Activated CD4-positive, alpha-beta memory T cell treated with anti-CD3 and anti-CD28 coated beads, Interleukin-2, amount 10 ng/mL, durations not matched to agents 7 days and 5 days (primary cell): ENCODE data around the gene ZFAND3. TPM values are rescaled to one million over a fixed set of nuclear protein-coding genes. Genes with fewer than 3 reads are reported as not detected.

ENCODE experiments used
- CTCF ChIA-PET: fragments of 350-600 bp; sonication (Branson Sonifier 250); formaldehyde crosslinking; loops from one replicate; lab custom pipeline; 2021; ENCODE audit warnings: antibody characterized with exemption, inconsistent platforms; lab: Charles Lee
- POLR2A ChIA-PET: fragments of 350-600 bp; sonication (Branson Sonifier 250); formaldehyde crosslinking; loops from one replicate; lab custom pipeline; 2021; ENCODE audit warnings: antibody characterized with exemption; lab: Charles Lee
- DNase-seq: peaks from one replicate; pipeline ENCODE4 v3.0.0-alpha.2; 2020
- H3K27ac Mint-ChIP-seq: one replicate; pipeline ENCODE4 v1.8.0; 2021; ENCODE audit warnings: mild to moderate bottlenecking, mixed read lengths
- H3K27me3 Mint-ChIP-seq: one replicate; pipeline ENCODE4 v1.8.0; 2021; ENCODE audit warnings: mixed read lengths
- H3K36me3 Mint-ChIP-seq: one replicate; pipeline ENCODE4 v1.8.0; 2021; ENCODE audit warnings: low read depth, mixed read lengths
- H3K4me1 Mint-ChIP-seq: one replicate; pipeline ENCODE4 v1.8.0; 2021; ENCODE audit warnings: mixed read lengths
- H3K4me3 Mint-ChIP-seq: one replicate; pipeline ENCODE4 v1.8.0; 2021; ENCODE audit warnings: mild to moderate bottlenecking, mixed read lengths
- H3K9me3 Mint-ChIP-seq: one replicate; pipeline ENCODE4 v1.8.0; 2021; ENCODE audit warnings: mixed read lengths
- total RNA-seq, 2 experiments: library from RNA; stranded (reverse); gene quantifications; one replicate each; pipeline ENCODE4 v1.2.3, GENCODE V29; 2021

Gene ZFAND3, protein sequence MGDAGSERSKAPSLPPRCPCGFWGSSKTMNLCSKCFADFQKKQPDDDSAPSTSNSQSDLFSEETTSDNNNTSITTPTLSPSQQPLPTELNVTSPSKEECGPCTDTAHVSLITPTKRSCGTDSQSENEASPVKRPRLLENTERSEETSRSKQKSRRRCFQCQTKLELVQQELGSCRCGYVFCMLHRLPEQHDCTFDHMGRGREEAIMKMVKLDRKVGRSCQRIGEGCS
- total RNA-seq = 10 to 100 TPM; 35.2 to 38.2 TPM

DNA sequence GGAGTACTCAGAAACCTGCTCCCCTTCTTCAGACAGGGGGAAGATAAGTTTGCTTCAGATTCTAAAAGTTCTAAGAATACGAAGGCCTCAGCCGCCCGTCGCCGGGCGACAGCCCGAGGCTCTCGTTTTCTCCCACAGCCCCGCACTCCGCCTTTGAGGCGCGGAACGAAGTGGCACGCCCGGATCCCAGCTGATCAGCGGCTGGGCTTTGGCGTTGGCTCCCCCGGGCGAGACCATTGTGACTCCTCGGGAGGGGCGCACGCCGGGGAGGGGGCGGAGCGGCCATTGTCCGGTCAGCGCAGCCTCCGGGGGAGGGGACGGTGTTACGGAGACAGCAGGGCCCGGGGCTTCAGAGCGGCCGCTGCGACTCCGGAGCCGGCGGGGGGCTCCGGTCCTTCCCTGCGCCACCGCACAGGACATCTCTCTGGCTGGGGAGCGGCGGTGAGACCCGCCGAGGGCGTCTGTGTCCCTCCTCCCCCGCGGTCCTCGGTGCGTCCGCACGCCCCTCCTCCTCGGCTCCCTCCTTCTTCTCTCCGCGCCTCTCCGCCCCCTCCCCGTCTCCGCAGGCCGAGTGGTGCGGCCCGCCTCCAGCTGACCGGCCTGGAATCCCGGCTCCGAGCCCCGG, at the start of gene ZFAND3:
Gene ZFAND3, plus strand, starts transcription at position 551 of the 625 bp plus-strand sequence. CDS start 219 bp downstream, outside the sequence.
- H3K27ac Mint-ChIP-seq = peak within 1 kb of the TSS; percentile 96
- peaks cover 6% of the 10 kb centered on the region for H3K36me3 Mint-ChIP-seq
- peaks cover 4% of the 10 kb centered on the region for H3K27me3 Mint-ChIP-seq
- peak; percentile 95 for DNase-seq
- peak within 1 kb of the TSS; percentile 97 for H3K4me3 Mint-ChIP-seq
- CTCF ChIA-PET = interaction anchor here (0.6 to 2.4 kb wide), 6 partner anchors 8 to 675 kb away, joined by 3 to 12 read pairs (median 4); partner anchors contain the start of gene CMTR1
- peaks cover 45% of the 10 kb centered on the region for H3K4me1 Mint-ChIP-seq
- POLR2A ChIA-PET = interaction anchor here (0.9 to 2.5 kb wide), 27 partner anchors 8 to 1688 kb away, joined by 3 to 25 read pairs (median 4); partner anchors contain the start of genes BTBD9, CMTR1, MDGA1 and SAYSD1
- H3K9me3 Mint-ChIP-seq = no peaks in the 10 kb centered on the region

DNA sequence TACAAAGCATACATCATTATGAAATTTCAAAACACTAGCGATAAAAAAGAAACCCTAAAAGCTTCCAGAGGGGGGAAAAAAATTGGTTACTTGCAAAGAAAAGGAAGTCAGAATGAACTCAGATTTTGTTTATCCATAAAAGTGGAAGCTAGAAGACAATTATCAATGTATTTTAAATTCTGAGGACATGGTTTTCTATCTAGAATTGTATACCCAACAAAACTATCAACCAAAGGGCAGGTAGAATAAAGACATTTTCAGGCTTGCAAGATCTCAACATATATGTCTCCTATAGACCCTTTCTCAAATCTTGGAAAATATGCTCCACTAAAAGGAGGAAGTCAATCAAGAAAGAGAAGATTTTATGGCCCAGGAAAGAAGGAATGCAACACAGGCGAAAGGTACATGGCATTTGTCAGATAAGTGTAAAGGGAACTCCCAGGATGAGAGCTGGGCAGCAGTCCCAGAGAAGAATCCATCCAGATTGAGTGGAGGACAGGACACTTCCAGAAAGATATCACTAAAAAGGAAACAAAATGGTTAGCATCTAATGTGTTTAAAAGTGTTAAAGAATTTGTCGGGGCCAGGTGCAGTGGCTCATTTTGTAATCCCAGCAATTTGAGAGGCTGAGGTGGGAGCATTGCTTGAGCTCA, 45.4 kb upstream of the ZFAND3 start:
- Mint-ChIP-seq H3K36me3 (no peaks in the 10 kb centered on the region), H3K4me1 (no peaks in the 10 kb centered on the region), H3K9me3 (no peaks in the 10 kb centered on the region), H3K4me3 (no peak overlapping the region), H3K27ac (no peak overlapping the region), H3K27me3 (peaks cover 13% of the 10 kb centered on the region)
- ChIA-PET CTCF (interaction anchor here (0.6 to 1.8 kb wide), 4 partner anchors 17 to 973 kb away, joined by 3 to 6 read pairs (median 3); no protein-coding TSS in a partner anchor), POLR2A (no interaction called here)
- DNase-seq = no peak

GRCh38 chr6:37776566-37776965, 43.0 kb upstream of the ZFAND3 start:
- Mint-ChIP-seq H3K4me3 (no peak overlapping the region), H3K36me3 (no peaks in the 10 kb centered on the region), H3K27me3 (peaks cover 13% of the 10 kb centered on the region), H3K27ac (no peak overlapping the region), H3K4me1 (no peaks in the 10 kb centered on the region), H3K9me3 (no peaks in the 10 kb centered on the region)
- no peak for DNase-seq
- CTCF ChIA-PET = no interaction called here
- POLR2A ChIA-PET = no interaction called here

- no peaks in the 10 kb centered on the region for H3K9me3 Mint-ChIP-seq
- DNase-seq = no peak
- H3K36me3 Mint-ChIP-seq = no peaks in the 10 kb centered on the region
- H3K4me3 Mint-ChIP-seq = no peak overlapping the region
- no peak overlapping the region for H3K27ac Mint-ChIP-seq
- CTCF ChIA-PET = no interaction called here
- POLR2A ChIA-PET = no interaction called here
- no peaks in the 10 kb centered on the region for H3K4me1 Mint-ChIP-seq
- H3K27me3 Mint-ChIP-seq = peaks cover 13% of the 10 kb centered on the region
Measured at GRCh38 chr6:37777272-37777834, 42.2 kb upstream of the ZFAND3 start.

GRCh38 chr6:37779111-37779800, 40.3 kb upstream of the ZFAND3 start:
- H3K36me3 Mint-ChIP-seq = no peaks in the 10 kb centered on the region
- no peak overlapping the region for H3K4me3 Mint-ChIP-seq
- H3K4me1 Mint-ChIP-seq = peaks cover 10% of the 10 kb centered on the region
- H3K27me3 Mint-ChIP-seq = peaks cover 20% of the 10 kb centered on the region
- no peak overlapping the region for H3K27ac Mint-ChIP-seq
- ChIA-PET POLR2A (no interaction called here), CTCF (no interaction called here)
- H3K9me3 Mint-ChIP-seq = no peaks in the 10 kb centered on the region
- no peak for DNase-seq

GRCh38 chr6:37779902-37780628, 39.5 kb upstream of the ZFAND3 start:
- no peak overlapping the region for H3K4me3 Mint-ChIP-seq
- ChIA-PET CTCF (no interaction called here), POLR2A (no interaction called here)
- no peaks in the 10 kb centered on the region for H3K36me3 Mint-ChIP-seq
- no peak for DNase-seq
- peaks cover 27% of the 10 kb centered on the region for H3K27me3 Mint-ChIP-seq
- H3K4me1 Mint-ChIP-seq = peaks cover 12% of the 10 kb centered on the region
- no peak overlapping the region for H3K27ac Mint-ChIP-seq
- no peaks in the 10 kb centered on the region for H3K9me3 Mint-ChIP-seq

GRCh38 chr6:37781788-37782187, 37.7 kb upstream of the ZFAND3 start:
- POLR2A ChIA-PET = interaction anchor here (0.6 kb wide), 1 partner anchor 10 kb away, joined by 3 read pairs; no protein-coding TSS in a partner anchor
- CTCF ChIA-PET = no interaction called here
- Mint-ChIP-seq H3K4me3 (no peak overlapping the region), H3K27ac (no peak overlapping the region), H3K27me3 (peaks cover 36% of the 10 kb centered on the region), H3K9me3 (no peaks in the 10 kb centered on the region), H3K4me1 (peaks cover 12% of the 10 kb centered on the region), H3K36me3 (no peaks in the 10 kb centered on the region)
- no peak for DNase-seq

DNA sequence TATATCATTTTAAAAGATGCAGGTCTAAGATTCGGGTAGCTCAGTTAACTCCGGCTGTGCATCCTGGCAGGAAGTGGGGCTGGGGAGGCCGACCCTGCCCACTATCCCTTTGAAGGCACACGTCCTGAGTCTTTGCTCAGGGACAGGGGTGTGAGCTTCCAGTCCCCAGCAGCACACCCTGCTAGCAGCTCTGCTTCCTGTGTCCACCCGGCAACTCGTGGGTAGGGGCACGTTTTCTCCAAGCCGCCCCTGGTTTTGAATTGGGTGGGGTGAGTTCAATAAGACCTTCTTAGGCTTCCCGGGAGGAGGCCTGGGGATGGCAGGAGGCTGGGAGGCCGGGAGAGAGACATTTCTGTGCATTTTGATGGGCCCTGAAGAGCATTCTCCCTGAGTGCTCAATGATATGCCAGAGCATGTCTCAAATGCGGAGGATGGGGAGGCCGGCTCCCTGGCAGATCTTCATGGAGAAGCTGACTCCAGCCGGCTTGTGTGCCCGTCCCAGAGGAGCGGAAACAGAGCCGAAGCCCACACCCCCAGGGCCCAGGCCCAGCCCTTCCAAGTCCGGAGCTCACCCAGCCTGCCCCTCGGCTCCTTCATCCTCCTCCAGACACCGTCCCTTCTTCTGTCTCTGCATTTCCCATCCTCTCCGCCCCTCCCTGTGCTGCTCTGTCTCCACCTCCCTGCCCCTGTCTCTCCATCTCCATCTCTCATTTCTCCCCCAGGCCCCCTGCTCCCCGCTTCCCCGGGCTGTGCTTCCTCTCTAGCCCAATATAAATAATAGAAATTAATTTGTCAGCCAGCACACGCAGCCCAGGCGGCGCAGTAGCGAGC, 36.3 kb upstream of the ZFAND3 start:
- Mint-ChIP-seq H3K9me3 (no peaks in the 10 kb centered on the region), H3K4me3 (peak overlapping the region; percentile 10), H3K36me3 (no peaks in the 10 kb centered on the region), H3K27ac (no peak overlapping the region), H3K4me1 (peaks cover 12% of the 10 kb centered on the region), H3K27me3 (peaks cover 34% of the 10 kb centered on the region)
- no peak for DNase-seq
- POLR2A ChIA-PET = interaction anchor here (1.6 kb wide), 1 partner anchor 35 kb away, joined by 6 read pairs; no protein-coding TSS in a partner anchor
- CTCF ChIA-PET = no interaction called here

- DNase-seq = no peak
- H3K4me3 Mint-ChIP-seq = peak overlapping the region; percentile 17
- H3K9me3 Mint-ChIP-seq = no peaks in the 10 kb centered on the region
- ChIA-PET CTCF (no interaction called here), POLR2A (interaction anchor here (1.6 kb wide), 1 partner anchor 35 kb away, joined by 6 read pairs; no protein-coding TSS in a partner anchor)
- H3K27me3 Mint-ChIP-seq = peaks cover 31% of the 10 kb centered on the region
- H3K36me3 Mint-ChIP-seq = no peaks in the 10 kb centered on the region
- H3K4me1 Mint-ChIP-seq = peaks cover 12% of the 10 kb centered on the region
- H3K27ac Mint-ChIP-seq = no peak overlapping the region
Measured at GRCh38 chr6:37783856-37784584, 35.5 kb upstream of the ZFAND3 start.

- POLR2A ChIA-PET = no interaction called here
- Mint-ChIP-seq H3K4me3 (no peak overlapping the region), H3K27me3 (peaks cover 31% of the 10 kb centered on the region), H3K4me1 (peaks cover 12% of the 10 kb centered on the region), H3K36me3 (no peaks in the 10 kb centered on the region), H3K27ac (no peak overlapping the region), H3K9me3 (no peaks in the 10 kb centered on the region)
- CTCF ChIA-PET = no interaction called here
- DNase-seq = no peak
Measured at GRCh38 chr6:37784585-37784967, 35.0 kb upstream of the ZFAND3 start.

GRCh38 chr6:37785002-37785662, 34.4 kb upstream of the ZFAND3 start:
- Mint-ChIP-seq H3K27ac (no peak overlapping the region), H3K36me3 (no peaks in the 10 kb centered on the region), H3K27me3 (peaks cover 31% of the 10 kb centered on the region), H3K4me1 (peaks cover 12% of the 10 kb centered on the region), H3K4me3 (no peak overlapping the region), H3K9me3 (no peaks in the 10 kb centered on the region)
- ChIA-PET POLR2A (no interaction called here), CTCF (no interaction called here)
- DNase-seq = no peak
